ENCODE measurements around the gene DYRK2.

- TF ChIP-seq POLR2A (IDR thresholded peaks at IDR 0.05; ENCODE audit: low read depth, low read length), result no peak
- TF ChIP-seq CTCF (IDR thresholded peaks at IDR 0.05; ENCODE audit: extremely low read depth in 1 of 2, insufficient read depth in 1 of 2, low read depth in 1 of 2, low read length in 2 of 2), result no peak
- no peak for TF ChIP-seq EZH2 (IDR thresholded peaks at IDR 0.05; ENCODE audit: borderline replicate concordance, low read depth, low read length, severe bottlenecking)
- no peak for TF ChIP-seq MAX (IDR thresholded peaks at IDR 0.05; ENCODE audit: insufficient read depth, insufficient read length)
- TF ChIP-seq FOS (IDR thresholded peaks at IDR 0.05; ENCODE audit: borderline replicate concordance, insufficient read depth, low read length), result no peak
- TF ChIP-seq JUN (IDR thresholded peaks at IDR 0.05; ENCODE audit: borderline replicate concordance, insufficient read depth, insufficient read length, low read depth), result no peak
- no peak for TF ChIP-seq POLR2AphosphoS5 (IDR thresholded peaks at IDR 0.05; ENCODE audit: insufficient read depth, low read depth, low read length)
- no peak for TF ChIP-seq GATA2 (IDR thresholded peaks at IDR 0.05; ENCODE audit: insufficient read depth, insufficient read length, low read depth, low read length)
Measured at GRCh38 chr12:67659292-67659691, 10.7 kb downstream of the DYRK2 start.
